ENCODE data around the gene DNAL1.

- no peak for TF ChIP-seq CTCF (conservative IDR thresholded peaks at IDR 0.05)
- TF ChIP-seq EZH2 (IDR thresholded peaks at IDR 0.05; ENCODE audit: low read depth), result no peak
Measured at GRCh38 chr14:73717711-73718417, 73.1 kb downstream of the DNAL1 start.

Measured in PC-9 (cell line).